ENCODE data around the gene MAJIN. TPM values are rescaled to one million over a fixed set of nuclear protein-coding genes. Genes with fewer than 3 reads are reported as not detected.
A peak's percentile ranks its signal among the peaks of the same experiment; 100 is the strongest.

The MAJIN gene
- total RNA-seq, 1 experiment from 2014 or later = not detected

DNA sequence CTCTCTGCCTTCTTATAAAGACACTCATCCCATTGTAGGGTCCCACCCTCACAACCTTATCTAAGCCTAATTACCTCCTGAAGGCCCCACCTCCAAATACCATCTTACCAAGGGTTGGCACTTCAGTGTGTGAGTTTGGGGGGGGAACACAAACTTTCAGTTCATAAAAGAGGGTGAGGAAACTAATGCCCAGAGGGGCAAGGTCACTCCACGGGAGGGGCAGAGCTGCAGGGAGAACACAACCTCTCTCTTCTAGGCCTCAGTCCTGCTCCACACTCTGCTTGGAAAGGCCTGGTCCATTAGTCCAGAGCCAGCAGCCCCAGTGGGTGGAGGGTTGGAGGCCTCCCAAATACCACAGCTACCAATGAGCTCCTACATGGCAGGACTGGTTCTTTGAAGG, 27.6 kb upstream of the MAJIN start (continued):
- TF ChIP-seq ZNF138 (CRISPR knock-in tag; conservative IDR thresholded peaks at IDR 0.05) (no peak), TP53 (CRISPR knock-in tag; IDR thresholded peaks at IDR 0.05) (no peak)
- TF ChIP-seq, protein P1, sequence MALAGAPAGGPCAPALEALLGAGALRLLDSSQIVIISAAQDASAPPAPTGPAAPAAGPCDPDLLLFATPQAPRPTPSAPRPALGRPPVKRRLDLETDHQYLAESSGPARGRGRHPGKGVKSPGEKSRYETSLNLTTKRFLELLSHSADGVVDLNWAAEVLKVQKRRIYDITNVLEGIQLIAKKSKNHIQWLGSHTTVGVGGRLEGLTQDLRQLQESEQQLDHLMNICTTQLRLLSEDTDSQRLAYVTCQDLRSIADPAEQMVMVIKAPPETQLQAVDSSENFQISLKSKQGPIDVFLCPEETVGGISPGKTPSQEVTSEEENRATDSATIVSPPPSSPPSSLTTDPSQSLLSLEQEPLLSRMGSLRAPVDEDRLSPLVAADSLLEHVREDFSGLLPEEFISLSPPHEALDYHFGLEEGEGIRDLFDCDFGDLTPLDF (CRISPR knock-in tag; IDR thresholded peaks at IDR 0.05) = no peak

DNA sequence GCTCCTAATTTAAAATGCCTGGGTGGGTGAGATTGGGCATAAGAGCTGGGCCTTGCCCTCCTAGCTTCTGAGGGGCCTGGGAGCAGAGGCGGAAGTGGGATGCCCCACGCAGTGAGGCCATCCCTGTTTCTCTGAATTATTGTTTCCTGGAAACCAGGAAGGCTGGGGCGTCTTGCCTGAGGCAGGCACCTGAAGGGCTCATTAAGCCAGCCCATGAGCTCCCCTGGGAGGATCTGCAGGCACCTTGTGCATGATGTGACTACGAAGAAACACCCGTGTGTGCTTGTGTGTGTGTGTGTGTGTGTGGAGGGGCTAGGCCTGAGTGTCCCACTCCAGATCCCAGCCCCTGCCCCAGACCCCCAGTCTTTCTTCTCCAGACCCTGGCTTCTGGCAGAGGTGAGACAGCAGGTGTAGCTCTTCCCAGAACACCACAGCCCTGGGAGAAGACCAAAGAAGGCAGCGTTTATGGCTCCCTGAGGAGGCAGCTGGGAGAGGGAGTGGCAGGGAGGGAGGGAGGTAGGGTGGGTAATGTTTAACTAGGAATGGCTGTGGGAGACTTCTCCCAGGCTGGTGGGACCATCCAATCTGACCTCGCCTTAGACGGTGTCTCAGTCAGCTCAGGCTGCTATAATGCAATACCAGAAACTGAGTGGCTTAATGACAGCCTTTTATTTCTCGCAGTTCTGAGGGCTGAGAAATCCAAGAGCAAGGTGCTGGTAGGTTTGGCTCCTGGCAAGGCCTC, 27.0 kb upstream of the MAJIN start:
- ChIA-PET POLR2A (no interaction called here), CTCF (interaction anchor here (0.7 to 4.5 kb wide), 5 partner anchors 15 to 433 kb away, joined by 3 to 39 read pairs (median 28); partner anchors contain the start of genes ARL2 and GPHA2)
- ATAC-seq (no peak), DNase-seq (ENCODE audit: low spot score) (no peak)
- H3K9me3 Mint-ChIP-seq = no peaks in the 10 kb centered on the region
- no peaks in the 10 kb centered on the region for H3K27me3 Mint-ChIP-seq (ENCODE audit: low read depth)
- no peaks in the 10 kb centered on the region for H3K36me3 Mint-ChIP-seq
- peak overlapping the region; percentile 51 for H3K4me3 Mint-ChIP-seq
- peaks cover 18% of the 10 kb centered on the region for H3K4me1 Mint-ChIP-seq
- no peak overlapping the region; the same call in 1 of the 2 replicates for H3K27ac Mint-ChIP-seq
- TF ChIP-seq NR3C1 (CRISPR knock-in tag; conservative IDR thresholded peaks at IDR 0.05; ENCODE audit: low read depth) (no peak), TCF7 (CRISPR knock-in tag; IDR thresholded peaks at IDR 0.05; ENCODE audit: low read depth) (no peak), JAZF1 (CRISPR knock-in tag; IDR thresholded peaks at IDR 0.05) (no peak), CREM (CRISPR knock-in tag; IDR thresholded peaks at IDR 0.05) (no peak)
- TF ChIP-seq, protein P2, sequence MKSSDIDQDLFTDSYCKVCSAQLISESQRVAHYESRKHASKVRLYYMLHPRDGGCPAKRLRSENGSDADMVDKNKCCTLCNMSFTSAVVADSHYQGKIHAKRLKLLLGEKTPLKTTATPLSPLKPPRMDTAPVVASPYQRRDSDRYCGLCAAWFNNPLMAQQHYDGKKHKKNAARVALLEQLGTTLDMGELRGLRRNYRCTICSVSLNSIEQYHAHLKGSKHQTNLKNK (CRISPR knock-in tag; IDR thresholded peaks at IDR 0.05) = no peak
- TF ChIP-seq, protein P3, sequence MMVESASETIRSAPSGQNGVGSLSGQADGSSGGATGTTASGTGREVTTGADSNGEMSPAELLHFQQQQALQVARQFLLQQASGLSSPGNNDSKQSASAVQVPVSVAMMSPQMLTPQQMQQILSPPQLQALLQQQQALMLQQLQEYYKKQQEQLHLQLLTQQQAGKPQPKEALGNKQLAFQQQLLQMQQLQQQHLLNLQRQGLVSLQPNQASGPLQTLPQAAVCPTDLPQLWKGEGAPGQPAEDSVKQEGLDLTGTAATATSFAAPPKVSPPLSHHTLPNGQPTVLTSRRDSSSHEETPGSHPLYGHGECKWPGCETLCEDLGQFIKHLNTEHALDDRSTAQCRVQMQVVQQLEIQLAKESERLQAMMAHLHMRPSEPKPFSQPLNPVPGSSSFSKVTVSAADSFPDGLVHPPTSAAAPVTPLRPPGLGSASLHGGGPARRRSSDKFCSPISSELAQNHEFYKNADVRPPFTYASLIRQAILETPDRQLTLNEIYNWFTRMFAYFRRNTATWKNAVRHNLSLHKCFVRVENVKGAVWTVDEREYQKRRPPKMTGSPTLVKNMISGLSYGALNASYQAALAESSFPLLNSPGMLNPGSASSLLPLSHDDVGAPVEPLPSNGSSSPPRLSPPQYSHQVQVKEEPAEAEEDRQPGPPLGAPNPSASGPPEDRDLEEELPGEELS (CRISPR knock-in tag; IDR thresholded peaks at IDR 0.05) = no peak
- TF ChIP-seq, protein P4, sequence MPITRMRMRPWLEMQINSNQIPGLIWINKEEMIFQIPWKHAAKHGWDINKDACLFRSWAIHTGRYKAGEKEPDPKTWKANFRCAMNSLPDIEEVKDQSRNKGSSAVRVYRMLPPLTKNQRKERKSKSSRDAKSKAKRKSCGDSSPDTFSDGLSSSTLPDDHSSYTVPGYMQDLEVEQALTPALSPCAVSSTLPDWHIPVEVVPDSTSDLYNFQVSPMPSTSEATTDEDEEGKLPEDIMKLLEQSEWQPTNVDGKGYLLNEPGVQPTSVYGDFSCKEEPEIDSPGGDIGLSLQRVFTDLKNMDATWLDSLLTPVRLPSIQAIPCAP (CRISPR knock-in tag; IDR thresholded peaks at IDR 0.05) = no peak
- TF ChIP-seq, protein P5, sequence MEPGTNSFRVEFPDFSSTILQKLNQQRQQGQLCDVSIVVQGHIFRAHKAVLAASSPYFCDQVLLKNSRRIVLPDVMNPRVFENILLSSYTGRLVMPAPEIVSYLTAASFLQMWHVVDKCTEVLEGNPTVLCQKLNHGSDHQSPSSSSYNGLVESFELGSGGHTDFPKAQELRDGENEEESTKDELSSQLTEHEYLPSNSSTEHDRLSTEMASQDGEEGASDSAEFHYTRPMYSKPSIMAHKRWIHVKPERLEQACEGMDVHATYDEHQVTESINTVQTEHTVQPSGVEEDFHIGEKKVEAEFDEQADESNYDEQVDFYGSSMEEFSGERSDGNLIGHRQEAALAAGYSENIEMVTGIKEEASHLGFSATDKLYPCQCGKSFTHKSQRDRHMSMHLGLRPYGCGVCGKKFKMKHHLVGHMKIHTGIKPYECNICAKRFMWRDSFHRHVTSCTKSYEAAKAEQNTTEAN (CRISPR knock-in tag; IDR thresholded peaks at IDR 0.05) = no peak
- TF ChIP-seq, protein P6, sequence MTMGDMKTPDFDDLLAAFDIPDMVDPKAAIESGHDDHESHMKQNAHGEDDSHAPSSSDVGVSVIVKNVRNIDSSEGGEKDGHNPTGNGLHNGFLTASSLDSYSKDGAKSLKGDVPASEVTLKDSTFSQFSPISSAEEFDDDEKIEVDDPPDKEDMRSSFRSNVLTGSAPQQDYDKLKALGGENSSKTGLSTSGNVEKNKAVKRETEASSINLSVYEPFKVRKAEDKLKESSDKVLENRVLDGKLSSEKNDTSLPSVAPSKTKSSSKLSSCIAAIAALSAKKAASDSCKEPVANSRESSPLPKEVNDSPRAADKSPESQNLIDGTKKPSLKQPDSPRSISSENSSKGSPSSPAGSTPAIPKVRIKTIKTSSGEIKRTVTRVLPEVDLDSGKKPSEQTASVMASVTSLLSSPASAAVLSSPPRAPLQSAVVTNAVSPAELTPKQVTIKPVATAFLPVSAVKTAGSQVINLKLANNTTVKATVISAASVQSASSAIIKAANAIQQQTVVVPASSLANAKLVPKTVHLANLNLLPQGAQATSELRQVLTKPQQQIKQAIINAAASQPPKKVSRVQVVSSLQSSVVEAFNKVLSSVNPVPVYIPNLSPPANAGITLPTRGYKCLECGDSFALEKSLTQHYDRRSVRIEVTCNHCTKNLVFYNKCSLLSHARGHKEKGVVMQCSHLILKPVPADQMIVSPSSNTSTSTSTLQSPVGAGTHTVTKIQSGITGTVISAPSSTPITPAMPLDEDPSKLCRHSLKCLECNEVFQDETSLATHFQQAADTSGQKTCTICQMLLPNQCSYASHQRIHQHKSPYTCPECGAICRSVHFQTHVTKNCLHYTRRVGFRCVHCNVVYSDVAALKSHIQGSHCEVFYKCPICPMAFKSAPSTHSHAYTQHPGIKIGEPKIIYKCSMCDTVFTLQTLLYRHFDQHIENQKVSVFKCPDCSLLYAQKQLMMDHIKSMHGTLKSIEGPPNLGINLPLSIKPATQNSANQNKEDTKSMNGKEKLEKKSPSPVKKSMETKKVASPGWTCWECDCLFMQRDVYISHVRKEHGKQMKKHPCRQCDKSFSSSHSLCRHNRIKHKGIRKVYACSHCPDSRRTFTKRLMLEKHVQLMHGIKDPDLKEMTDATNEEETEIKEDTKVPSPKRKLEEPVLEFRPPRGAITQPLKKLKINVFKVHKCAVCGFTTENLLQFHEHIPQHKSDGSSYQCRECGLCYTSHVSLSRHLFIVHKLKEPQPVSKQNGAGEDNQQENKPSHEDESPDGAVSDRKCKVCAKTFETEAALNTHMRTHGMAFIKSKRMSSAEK (CRISPR knock-in tag; IDR thresholded peaks at IDR 0.05; ENCODE audit: borderline replicate concordance) = no peak

Measured in WTC11 (cell line).